Coronary artery (tissue), 2 donors: ENCODE measurements around the gene BMERB1.
"Not testable (repeated sequence)": the region's sequence is repeated elsewhere in the genome, so short reads cannot be mapped to it uniquely, and the experiment has no call there.

Experiments used
- DNase-seq: peaks from one replicate; pipeline ENCODE4 v3.0.0-alpha.2; 2017; ENCODE audit warnings: low spot score
- H3K27ac ChIP-seq, 2 donors: fragments of 200-600 bp; sonication (generic); one replicate each; pipeline ENCODE4 v1.5.1; 2016 to 2019
- H3K4me3 ChIP-seq: fragments of 200-600 bp; sonication (generic); 2 replicates; pipeline ENCODE4 v1.5.1; 2016; ENCODE audit warnings: mild to moderate bottlenecking, moderate library complexity
- TF ChIP-seq, protein P1 (sequence below): fragments of 200-600 bp; sonication (generic); IDR thresholded peaks from one replicate; pipeline ENCODE4 v1.5.1; 2019; ENCODE audit warnings: antibody characterized with exemption

The BMERB1 gene

DNA sequence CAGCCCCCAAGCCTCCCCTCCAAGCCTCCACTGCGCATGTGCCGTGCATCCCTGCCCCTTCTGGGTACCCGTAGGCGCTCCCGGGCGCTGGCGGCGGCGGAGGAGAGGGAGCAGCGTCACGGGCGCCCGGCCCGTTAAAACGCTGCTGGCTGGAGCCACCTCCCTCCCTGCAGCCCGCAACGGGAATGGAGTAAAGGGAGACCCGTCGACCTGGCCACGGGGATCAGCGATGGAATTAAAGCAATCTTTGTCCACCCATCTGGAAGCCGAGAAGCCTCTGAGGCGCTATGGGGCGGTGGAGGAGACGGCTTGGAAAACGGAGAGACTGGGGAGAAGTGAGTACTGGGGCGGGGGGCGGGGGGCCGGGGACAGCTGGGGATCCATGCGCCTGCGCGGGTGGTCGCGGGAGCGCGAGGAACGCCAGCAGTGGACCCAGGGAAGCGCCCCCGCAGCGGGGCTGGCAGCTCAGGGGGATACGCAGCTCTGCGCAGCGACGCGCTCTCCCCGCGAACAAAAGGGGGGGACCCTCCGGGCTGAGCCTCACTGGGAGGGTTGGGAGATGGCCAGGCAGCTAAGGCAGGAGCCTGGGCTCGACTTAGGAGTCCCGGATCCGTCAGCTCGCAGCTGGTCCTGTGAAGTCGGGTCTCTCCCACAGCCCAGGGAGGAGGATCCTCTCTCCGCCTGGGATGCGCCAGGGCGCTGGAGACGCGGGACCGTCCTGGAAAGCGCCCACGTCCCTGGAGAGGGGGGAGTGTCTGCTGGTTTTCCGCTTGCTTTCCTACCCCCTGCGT is at the start of gene BMERB1:
Gene BMERB1, plus strand, starts transcription at position 164 of the 791 bp plus-strand sequence. Its CDS starts 66 bp downstream, at position 230.
- TF ChIP-seq, protein P1, sequence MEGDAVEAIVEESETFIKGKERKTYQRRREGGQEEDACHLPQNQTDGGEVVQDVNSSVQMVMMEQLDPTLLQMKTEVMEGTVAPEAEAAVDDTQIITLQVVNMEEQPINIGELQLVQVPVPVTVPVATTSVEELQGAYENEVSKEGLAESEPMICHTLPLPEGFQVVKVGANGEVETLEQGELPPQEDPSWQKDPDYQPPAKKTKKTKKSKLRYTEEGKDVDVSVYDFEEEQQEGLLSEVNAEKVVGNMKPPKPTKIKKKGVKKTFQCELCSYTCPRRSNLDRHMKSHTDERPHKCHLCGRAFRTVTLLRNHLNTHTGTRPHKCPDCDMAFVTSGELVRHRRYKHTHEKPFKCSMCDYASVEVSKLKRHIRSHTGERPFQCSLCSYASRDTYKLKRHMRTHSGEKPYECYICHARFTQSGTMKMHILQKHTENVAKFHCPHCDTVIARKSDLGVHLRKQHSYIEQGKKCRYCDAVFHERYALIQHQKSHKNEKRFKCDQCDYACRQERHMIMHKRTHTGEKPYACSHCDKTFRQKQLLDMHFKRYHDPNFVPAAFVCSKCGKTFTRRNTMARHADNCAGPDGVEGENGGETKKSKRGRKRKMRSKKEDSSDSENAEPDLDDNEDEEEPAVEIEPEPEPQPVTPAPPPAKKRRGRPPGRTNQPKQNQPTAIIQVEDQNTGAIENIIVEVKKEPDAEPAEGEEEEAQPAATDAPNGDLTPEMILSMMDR: no peak
- H3K4me3 ChIP-seq: peak within 1 kb of the TSS; percentile 84
- peak within 1 kb of the TSS; percentile 78 to 89 for H3K27ac ChIP-seq
- DNase-seq: peak; percentile 84

DNA sequence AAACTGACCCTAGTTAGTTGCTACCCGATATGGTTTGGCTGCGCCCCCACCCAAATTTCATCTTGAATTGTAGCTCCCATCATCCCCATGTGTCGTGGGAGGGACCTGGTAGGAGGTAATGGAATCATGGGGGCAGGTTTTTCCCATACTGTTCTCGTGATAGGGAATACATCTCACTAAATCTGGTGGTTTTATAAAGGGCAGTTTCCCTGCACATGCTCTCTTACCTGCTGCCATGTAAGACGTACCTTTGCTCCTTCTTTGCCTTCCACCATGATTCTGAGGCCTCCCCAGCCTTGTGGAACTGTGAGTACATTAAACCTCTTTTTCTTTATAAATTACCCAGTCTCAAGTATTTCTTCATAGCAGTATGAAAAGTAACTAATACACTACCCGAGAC is 46.3 kb upstream of the BMERB1 start:
- H3K4me3 ChIP-seq, DNase-seq, H3K27ac ChIP-seq: not testable (repeated sequence)

DNA sequence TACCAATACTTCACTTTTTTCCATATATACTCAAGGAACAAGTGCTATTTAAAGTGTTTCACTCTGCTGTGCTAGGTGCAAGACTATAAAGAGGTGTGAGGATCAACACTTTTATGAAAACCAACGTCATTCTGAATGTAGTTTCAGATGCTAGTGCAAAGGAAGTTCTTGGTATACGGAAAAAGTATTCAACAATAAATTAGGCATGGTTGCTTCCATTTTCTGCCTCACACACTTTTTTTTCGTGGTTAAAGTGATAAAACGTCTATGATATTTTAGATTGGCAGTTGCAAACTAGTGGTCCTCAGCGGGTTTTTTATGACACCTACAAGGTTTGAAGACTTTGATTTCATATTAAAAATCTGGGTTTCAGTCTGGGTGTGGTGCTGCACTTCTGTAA is 44.5 kb upstream of the BMERB1 start:
- H3K4me3 ChIP-seq, DNase-seq, H3K27ac ChIP-seq: not testable (repeated sequence)

DNA sequence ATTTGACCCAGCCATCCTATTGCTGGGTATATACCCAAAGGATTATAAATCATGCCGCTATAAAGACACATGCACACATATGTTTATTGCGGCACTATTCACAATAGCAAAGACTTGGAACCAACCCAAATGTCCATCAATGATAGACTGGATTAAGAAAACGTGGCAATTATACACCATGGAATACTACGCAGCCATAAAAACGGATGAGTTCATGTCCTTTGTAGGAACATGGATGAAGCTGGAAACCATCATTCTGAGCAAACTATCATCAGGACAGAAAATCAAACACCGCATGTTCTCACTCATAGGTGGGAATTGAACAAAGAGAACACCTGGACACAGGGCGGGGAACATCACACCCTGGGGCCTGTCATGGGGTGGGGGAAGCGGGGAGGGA is 41.4 kb upstream of the BMERB1 start:
- not testable (repeated sequence) for DNase-seq, H3K4me3 ChIP-seq, H3K27ac ChIP-seq

DNA sequence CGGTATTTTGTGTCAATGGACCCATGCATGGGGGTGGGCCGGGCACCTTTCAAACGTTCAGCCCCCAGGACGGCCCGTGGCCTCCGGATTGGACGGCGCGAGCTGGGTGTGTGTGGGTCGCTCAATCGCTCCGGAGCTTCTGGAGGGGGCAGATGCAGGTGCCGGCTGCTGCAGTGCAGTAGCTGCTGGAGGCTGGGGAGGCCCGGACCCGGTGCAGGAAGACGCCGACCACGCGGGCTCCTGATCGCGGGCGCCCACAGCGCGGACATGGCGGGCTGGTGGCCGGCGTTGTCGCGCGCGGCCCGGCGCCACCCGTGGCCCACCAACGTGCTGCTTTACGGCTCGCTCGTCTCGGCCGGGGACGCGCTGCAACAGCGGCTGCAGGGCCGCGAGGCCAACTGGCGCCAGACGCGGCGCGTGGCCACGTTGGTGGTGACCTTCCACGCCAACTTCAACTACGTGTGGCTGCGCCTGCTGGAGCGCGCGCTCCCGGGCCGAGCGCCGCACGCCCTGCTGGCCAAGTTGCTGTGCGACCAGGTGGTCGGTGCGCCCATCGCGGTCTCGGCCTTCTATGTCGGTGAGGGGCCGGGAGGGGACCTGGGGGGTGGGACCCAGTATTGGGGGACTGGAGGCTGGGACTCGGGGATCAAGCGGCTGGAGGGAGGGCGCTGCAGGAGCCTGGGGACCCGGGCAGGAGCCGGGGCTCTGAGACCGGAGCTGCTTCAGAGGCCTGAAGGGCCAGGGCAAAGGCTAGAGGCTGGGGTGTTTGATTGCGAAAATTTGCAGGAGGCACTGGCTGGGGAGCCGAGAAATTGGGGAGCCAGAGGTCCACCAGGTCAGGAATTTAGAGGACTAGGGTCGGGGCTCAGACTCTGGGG is 38.5 kb upstream of the BMERB1 start, which contains the start of gene MPV17L:
Gene MPV17L, plus strand, starts transcription at position 124 of the 878 bp plus-strand sequence. Its CDS starts 144 bp downstream, at position 268.
- Histone ChIP-seq H3K4me3 (peak within 1 kb of the TSS; percentile 92), H3K27ac (peak within 1 kb of the TSS; percentile 52 to 59)
- DNase-seq: peak; percentile 77

DNA sequence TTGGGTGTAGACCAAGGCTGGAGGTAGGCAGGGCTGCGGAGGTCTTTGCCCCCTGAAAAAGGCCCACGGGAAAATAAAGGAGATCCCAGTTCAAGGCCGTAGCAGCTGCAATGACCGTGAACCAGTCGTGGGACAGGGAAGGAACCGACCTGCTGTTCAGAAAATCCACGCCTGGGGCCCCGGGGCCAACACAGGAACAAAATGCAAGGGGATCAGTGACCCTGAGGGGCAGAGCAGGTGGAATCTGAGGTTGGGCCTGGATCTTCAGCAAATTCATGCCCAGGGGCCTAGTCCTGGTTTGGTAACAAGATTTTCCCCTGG is 37.9 kb upstream of the BMERB1 start:
- peak overlapping the region in 1 of 2 donors; percentile 59 for H3K27ac ChIP-seq
- peak overlapping the region; percentile 92 for H3K4me3 ChIP-seq
- not testable (repeated sequence) for DNase-seq

DNA sequence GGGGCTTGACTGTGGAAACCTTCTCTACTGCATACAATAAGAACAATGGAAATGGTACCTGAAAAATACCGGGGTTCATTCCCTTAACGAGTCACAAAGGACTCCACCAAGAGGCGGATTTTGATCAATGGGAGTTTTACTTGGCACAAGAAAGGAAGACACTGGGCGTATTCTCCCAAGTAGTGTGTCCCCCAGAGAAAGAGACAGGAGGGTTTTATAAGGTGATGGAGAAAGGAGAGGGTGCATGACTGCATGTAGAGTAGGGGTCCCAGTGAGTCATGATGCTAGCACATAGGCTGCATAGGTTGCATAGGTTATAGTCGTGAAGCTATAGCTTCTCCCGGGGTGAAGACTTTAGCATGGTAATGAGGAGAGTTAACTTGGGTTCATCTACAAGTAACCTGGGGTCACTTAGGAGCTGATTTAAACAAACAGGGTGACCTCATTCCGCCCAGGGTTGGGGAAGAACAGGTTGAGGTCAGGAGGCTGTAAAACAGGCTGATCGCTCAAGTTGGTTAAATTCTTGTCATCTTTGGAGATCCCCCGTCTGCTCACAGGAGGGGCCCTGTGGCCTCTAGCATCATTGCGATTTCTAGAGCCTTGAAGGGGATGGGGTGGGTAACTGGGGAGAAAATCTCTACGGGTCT is 37.3 kb upstream of the BMERB1 start:
- H3K4me3 ChIP-seq: no peak overlapping the region
- H3K27ac ChIP-seq: no peak overlapping the region
- TF ChIP-seq, protein P1: no peak
- DNase-seq: no peak

DNA sequence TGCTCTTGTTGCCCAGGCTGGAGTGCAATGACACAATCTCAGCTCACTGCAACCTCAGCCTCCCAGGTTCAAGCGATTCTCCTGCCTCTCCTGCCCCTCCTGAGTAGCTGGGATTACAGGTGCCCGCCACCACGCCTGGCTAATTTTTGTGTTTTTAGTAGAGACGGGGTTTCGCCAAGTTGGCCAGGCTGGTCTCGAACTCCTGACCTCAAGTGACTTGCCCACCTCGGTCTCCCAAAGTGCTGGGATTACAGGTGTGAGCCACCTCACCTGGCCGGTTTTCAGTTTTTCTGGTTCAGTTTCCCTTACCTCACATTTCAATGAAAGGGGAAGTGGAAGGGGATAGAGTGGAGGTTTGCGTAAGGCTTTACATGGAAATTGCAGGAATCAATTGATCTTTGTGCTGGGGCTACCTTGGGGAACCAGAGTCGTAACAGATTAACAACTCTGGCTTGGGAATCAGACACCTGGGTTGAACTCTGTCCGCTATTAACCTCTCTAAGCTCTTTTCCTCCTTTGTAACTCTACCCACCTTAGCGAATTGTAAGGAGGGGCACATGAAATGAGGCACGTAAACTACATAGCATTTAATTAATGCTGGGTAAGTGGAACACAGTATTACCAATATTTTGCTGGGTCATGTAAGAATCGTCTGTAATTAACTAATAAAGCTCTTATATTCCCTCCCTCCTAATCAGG is 35.6 kb upstream of the BMERB1 start:
- Histone ChIP-seq H3K4me3 (no peak overlapping the region), H3K27ac (no peak overlapping the region)
- DNase-seq: no peak
- TF ChIP-seq, protein P1: no peak

DNA sequence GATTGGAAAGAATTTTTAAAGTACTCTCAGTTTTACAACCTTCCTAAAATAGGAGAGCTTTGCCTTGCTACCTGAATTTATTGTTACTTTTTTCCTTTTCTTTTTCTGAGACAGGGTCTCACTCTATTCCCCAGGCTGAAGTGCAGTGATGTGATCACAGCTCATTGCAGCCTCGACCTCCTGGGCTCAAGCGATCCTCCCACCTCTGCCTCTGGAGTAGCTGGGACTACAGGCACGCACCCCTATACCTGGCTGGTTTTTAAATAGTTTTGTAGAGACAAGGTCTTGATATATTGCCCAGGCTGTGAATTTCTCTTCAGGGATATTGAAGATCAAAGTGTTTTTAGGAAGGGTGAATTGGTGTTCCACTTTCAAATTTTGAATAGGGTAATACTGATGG is 35.1 kb upstream of the BMERB1 start:
- no peak overlapping the region for H3K27ac ChIP-seq
- TF ChIP-seq, protein P1: no peak
- H3K4me3 ChIP-seq: no peak overlapping the region
- no peak for DNase-seq

DNA sequence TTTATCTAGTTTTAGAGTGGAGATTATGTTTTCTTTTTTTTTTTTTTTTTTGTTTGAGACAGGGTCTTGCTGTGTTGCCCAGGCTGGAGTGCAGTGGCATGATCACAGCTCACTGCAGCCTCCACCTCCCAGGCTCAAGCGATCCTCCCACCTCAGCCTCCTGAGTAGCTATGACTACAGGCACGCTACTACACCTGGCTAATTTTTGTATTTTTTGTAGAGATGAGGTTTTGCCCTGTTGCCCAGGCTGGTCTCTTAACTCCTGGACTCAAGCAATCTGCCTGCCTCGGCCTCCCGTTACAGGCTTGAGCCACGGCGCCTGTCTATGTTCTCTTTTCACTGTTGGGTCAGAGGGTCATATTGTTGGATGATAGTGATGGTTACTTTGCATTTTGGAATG is 34.1 kb upstream of the BMERB1 start:
- DNase-seq, H3K27ac ChIP-seq, H3K4me3 ChIP-seq: not testable (repeated sequence)
